ENCODE measurements around the gene ECE1. TPM values are rescaled to one million over a fixed set of nuclear protein-coding genes. Genes with fewer than 3 reads are reported as not detected.

Gene ECE1
- total and polyA plus RNA-seq, 2 of the 13 experiments (the other 11 are each of a cell fraction or from before 2014, with no cell fraction given): 13.5 to 21.2 TPM

GRCh38 chr1:21255284-21255942, 34.9 kb downstream of the ECE1 start (continued):
- TF ChIP-seq PRDM4 (CRISPR knock-in tag; IDR thresholded peaks at IDR 0.05; ENCODE audit: borderline replicate concordance): no peak
- TF ChIP-seq KDM5B (CRISPR knock-in tag; IDR thresholded peaks at IDR 0.05; ENCODE audit: borderline replicate concordance): no peak
- no peak for TF ChIP-seq ZNF83 (CRISPR knock-in tag; IDR thresholded peaks at IDR 0.05; ENCODE audit: borderline replicate concordance)
- peak; percentile 42; the same call in 1 of the 2 replicates for TF ChIP-seq IKZF5 (CRISPR knock-in tag; IDR thresholded peaks at IDR 0.05)
- TF ChIP-seq ZNF883 (CRISPR knock-in tag; IDR thresholded peaks at IDR 0.05; ENCODE audit: not compliant biosample characterization): no peak
- TF ChIP-seq ZNF629 (CRISPR knock-in tag; conservative IDR thresholded peaks at IDR 0.05): peak; percentile 90
- no peak for TF ChIP-seq RARG (CRISPR knock-in tag; IDR thresholded peaks at IDR 0.05; ENCODE audit: low read depth)
- no peak for TF ChIP-seq CEBPZ (IDR thresholded peaks at IDR 0.05; ENCODE audit: low read length)
- TF ChIP-seq ELF3 (CRISPR knock-in tag; IDR thresholded peaks at IDR 0.05): 0 out of 2 replicates have a peak, but pooled peaks have one; percentile 25
- TF ChIP-seq CBX1 (IDR thresholded peaks at IDR 0.05; ENCODE audit: low read depth): no peak
- no peak for TF ChIP-seq CHD2 (IDR thresholded peaks at IDR 0.05; ENCODE audit: low read depth, low read length)
- TF ChIP-seq ZFX (CRISPR knock-in tag; IDR thresholded peaks at IDR 0.05; ENCODE audit: low read depth): no peak
- TF ChIP-seq ZBTB43 (CRISPR knock-in tag; conservative IDR thresholded peaks at IDR 0.05): no peak
- no peak for TF ChIP-seq ZNF101 (CRISPR knock-in tag; IDR thresholded peaks at IDR 0.05; ENCODE audit: borderline replicate concordance, low read depth)
- TF ChIP-seq ZNF17 (CRISPR knock-in tag; IDR thresholded peaks at IDR 0.05): no peak
- no peak for TF ChIP-seq ZNF674 (CRISPR knock-in tag; IDR thresholded peaks at IDR 0.05; ENCODE audit: low read depth)
- TF ChIP-seq ZNF777 (CRISPR knock-in tag; IDR thresholded peaks at IDR 0.05): 0 out of 2 replicates have a peak, but pooled peaks have one; percentile 34
- TF ChIP-seq ZNF605 (CRISPR knock-in tag; IDR thresholded peaks at IDR 0.05): no peak
- no peak for TF ChIP-seq KLF9 (CRISPR knock-in tag; IDR thresholded peaks at IDR 0.05; ENCODE audit: low read depth)
- TF ChIP-seq ZBTB26 (CRISPR knock-in tag; IDR thresholded peaks at IDR 0.05; ENCODE audit: borderline replicate concordance): no peak
- TF ChIP-seq ZNF30 (CRISPR knock-in tag; IDR thresholded peaks at IDR 0.05): no peak

Data from HepG2 (cell line).